Hypothalamus (tissue), 51 donors: ENCODE data around the gene GAB2.
"Not testable (repeated sequence)": the region's sequence is repeated elsewhere in the genome, so short reads cannot be mapped to it uniquely, and the experiment has no call there.

ENCODE experiments used
- DNase-seq, 51 donors: peaks; one replicate each; lab custom pipeline; 2025; lab: John Stamatoyannopoulos, UW

GAB2 gene

DNA sequence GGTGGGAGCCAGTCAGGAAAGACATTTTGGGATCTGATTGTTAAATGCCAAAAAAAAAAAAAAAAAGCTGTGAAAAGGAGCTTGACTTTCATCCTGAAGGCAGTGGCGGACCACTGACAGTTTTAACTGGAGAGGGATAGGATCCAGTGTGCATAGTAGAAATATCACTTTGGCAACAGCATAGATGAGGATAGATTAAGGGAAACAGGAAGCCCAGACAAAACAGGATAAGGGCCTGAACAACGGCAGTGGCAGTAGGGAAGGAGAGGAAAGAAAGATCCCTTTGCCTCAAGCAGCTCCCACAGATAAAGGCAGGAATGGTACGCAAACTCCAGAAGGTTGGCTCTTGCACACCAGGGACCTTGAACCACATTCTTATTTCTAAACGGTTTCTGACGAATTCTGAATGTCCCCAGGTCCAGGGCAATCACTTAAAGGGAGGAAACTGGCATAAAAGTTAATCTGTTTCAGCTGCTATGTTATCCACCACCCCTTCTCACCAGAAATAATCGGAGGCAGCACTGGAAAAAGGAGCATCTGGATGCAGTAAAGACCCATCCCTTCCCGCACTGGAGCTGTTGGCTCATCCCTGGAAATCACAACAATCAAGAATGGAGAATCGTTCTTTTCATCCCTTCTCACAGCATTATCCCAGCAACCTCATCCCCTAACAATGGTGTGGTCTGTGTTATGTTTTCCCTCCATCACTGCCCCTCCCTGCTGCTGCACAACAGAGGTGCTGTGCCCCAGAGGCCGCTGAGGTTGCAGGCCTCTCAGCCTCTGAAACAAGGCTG lies 99.1 kb downstream of the GAB2 start:
- peak in 38 of 51 donors; percentile 12 to 90 (median 60) for DNase-seq

DNA sequence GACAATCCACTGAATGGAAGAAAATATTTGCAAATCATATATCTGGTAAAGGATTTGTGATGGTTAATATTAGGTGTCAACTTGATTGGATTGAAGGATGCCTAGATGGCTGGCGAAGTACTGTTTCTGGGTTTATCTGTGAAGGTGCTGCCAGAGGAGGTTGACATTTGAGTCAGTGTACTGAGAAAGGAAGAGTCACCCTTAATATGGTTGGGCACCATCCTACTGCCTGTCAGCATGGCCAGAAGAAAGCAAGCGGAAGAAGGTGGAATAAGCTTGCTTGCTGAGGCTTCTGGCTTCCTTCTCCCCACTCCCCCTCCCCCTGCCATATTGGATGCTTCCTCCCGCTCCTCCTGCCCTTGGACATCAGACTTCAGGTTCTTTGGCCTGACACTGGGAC lies 101.9 kb downstream of the GAB2 start:
- no peak for DNase-seq

DNA sequence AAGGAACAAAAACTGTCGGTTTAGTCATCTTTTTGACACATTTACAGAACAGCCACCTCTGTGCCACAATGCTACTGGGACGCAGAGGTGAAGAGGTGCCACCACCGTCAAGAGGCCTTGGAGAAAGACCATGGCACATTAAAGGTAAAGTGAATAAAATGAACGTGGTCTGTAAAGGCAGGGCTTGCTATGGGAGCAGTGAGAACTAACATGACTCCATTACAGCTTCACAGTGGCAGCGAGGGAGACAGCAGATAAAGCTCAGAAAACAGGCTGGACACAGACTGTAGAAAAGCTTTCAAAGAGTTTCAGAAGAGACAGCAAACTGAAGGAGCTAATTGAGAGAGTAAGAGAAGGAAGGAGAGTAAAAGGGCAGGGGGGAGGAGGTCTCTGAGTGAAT lies 102.9 kb downstream of the GAB2 start:
- DNase-seq: no peak

DNA sequence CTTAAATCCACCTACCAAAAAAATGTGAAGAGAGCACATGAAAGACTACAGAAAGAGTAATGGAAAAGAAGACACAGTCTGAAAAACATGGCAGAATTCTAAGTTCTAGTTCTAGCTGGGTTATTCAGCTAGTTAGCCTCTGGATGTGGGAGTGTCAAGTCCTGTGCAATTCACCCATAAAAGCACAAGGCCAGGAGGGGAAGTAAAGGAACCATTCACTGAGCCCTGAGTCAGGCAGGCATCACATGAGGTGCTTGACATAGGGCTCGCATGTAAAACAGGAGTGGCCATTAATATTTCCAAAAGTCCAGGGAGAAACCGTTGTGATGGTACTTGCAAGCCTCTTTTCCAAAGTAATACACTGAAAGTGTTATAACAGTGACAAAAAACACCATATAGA lies 103.7 kb downstream of the GAB2 start:
- DNase-seq: peak in 1 of 51 donors; percentile 42

DNA sequence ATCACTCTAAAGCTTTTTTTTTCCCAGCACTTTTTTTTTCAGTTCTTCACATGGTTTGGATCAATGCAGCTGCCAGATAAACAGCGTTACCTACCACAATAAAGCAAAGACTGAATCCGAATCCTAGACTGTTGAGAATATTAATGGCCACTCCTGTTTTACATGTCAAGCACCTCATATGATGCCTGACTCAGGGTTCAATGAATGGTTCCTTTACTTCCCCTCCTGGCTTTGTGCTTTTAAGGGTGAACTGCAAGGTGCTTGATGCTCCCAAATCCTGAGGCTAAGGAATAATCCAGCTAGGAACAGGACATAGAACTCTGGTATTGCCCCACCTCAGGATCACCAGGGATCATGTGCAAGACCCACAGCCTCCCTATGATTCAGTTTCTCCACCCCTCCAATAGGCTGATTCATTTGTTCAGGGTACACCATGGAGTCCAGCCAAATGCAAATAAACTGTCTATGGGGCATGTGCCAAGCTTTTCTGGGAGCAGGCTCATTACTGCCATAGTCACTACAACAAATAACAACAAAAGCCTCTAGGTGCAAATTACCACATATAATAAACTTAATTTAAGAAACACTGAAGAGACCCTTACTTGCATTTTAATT lies 104.3 kb downstream of the GAB2 start:
- DNase-seq: peak in 21 of 51 donors; percentile 10 to 71 (median 36)

DNA sequence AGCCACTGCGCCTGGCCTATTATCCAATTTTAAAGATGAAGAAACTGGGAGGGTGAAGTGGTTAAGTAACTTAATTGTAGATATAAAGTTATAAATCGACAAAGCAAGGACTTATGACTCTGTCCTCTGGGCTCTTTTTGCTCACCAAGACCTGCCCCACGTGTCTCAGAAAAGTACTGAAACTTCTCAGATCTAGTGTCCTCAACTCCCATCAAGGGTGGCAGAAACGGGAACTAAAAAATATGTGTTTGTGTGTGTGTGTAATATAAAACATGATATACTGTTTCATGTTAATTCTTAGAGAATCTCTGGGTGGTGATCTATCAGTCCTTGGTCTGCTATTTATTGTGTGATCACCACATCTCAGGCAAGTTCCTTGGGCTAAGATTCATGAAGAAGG lies 104.9 kb downstream of the GAB2 start:
- no peak for DNase-seq

DNA sequence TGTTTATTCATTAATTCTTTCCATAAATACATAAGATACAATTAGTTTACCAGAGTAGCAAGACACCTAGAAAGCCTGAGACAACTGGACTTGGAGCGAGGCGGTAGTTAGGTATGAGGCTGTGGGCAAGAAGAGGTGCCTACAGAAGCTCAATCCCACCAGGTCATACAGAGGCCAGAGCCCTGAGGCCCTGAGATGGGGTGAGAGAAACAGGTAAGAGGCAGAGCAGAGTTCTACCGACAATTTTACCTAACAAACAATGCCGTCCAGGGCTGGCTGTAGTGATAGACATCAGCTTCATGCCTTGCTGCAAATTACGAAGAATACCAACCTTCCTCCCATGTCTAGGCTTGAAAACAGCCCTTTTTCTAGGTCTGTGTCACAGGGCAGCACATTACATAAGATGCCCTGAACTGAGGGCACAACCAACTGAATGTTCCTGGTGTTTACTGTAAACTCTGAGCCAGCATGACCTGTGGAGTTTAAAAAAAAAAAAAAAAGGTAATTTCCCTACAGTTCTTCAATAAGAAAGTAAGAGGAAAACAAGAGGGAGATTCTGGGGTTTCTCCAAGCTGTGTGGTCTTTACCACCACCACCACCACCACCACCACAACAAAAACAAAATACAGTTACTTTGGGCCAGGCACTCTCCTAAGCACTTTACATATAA lies 105.8 kb downstream of the GAB2 start:
- DNase-seq: no peak

DNA sequence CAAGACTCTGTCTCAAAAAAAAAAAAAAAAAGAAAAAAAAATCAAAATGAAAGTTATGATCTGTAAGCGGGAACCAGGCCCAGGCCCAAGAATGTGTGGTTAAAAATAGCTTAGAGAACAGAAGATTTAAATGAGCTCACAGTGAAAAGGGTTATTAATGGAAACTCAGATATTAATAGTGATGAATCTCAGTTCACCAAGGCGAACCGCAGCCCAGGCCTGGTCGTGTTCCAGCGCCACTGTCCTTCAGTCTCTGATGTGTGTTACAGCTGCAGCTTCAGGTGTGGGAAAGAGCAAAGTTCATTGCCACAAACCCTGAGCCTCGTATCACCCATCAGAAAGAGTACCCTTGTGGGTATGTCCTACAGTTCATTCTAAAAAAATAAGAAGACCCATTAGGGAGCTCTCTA lies 107.1 kb downstream of the GAB2 start:
- DNase-seq: no peak

DNA sequence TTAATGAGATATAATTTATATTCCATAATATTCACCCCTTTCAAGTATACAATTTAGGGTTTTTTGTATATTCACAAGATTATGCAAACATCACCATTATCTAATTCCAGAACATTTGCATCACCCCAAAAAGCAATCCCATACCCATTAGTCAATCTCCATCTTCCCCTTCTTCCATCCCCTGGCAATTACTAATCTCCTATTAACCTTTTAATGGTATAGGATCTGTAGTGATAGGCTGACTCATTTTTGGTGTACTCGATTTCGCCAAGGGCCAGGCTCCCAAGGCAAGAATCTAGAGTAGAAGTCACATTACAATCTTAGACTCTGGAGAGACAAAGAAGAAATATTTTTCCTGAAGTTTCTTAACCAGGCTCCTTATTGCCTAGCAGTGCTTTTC lies 113.4 kb downstream of the GAB2 start:
- DNase-seq: no peak

DNA sequence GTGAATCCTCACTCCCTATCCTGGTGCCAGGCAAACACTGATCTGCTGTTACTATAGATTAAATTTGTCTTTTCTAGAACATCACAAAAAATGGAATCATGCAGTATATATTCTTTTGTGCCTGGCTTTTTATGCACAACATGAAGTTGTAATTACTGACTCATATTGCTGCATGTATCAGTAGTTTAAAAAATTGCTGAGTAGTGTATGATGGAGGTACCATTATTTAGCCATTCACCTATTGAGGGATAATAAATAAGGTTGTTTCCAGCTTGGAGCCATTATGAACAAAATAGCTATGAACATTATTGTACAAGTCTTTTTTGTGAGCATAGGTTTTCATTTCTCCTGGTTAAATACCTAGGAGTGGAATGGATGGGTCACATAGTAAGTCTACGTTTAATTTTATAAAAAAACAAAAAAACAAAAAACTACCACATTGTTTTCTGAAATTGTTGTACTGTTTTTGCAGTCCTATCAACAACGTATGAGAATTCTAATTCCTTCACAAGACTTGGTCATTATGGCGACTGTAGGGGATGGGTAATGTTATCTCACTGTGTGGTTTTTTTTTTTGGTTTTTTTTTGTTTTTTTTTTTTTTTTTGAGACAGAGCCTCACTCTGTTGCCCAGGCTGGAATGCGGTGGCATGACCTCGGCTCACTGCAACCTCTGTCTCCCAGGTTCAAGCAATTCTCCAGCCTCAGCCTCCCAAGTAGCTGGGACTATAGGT lies 117.3 kb downstream of the GAB2 start:
- no peak for DNase-seq

DNA sequence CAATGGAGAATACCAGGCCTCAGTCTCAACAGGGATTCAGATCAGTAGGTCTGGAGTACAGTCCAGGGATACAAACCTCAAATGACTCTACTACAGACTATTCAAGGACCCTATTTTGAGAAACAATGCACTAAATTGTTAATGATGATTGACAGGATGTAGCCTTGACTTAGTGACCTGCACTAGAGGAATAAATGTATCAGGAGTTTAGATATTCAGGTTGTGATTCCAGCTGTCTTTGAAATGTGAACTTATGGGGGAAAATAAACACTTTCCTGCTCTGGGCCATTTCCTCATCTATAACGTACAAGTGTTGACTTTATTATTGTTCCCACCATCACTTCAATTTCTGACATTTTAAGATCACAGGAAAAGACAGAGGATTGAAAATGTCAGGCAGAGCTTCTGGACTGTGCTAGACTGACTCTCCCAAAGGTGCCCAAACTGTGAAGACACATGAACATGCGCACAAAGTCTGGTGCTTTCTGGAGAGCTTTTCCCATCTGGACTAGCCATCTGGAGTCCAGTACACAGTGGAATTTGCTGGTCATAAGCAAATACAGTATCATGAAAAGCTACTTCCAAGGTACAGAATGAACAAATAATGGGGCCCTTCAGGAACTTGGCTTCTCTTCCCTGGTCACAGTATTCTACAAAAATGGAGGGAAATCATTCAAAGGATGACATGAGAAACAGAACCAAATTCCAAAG lies 118.5 kb downstream of the GAB2 start:
- DNase-seq: no peak

DNA sequence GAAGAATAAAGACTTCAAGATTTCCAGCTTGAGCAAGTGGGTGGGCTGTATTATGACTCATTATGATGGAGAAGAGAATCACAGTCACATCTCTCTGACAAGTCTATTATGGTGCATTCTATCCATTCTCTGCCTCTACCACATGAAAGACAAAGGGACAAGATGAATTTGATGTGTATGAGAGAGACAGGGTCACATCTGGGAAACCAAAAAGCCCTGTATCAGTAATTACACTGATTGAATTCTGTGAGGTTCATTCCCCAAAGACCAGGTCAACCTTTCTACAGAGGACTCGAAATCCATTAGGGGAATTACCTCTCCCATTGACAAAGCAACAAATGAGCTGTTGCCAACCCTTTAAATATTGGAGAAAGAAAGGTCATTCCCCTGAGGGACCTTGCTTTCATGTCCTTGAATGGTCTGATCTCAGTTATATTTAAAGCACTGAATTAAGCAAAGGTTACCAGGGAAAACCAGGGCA lies 119.3 kb downstream of the GAB2 start:
- no peak for DNase-seq

DNA sequence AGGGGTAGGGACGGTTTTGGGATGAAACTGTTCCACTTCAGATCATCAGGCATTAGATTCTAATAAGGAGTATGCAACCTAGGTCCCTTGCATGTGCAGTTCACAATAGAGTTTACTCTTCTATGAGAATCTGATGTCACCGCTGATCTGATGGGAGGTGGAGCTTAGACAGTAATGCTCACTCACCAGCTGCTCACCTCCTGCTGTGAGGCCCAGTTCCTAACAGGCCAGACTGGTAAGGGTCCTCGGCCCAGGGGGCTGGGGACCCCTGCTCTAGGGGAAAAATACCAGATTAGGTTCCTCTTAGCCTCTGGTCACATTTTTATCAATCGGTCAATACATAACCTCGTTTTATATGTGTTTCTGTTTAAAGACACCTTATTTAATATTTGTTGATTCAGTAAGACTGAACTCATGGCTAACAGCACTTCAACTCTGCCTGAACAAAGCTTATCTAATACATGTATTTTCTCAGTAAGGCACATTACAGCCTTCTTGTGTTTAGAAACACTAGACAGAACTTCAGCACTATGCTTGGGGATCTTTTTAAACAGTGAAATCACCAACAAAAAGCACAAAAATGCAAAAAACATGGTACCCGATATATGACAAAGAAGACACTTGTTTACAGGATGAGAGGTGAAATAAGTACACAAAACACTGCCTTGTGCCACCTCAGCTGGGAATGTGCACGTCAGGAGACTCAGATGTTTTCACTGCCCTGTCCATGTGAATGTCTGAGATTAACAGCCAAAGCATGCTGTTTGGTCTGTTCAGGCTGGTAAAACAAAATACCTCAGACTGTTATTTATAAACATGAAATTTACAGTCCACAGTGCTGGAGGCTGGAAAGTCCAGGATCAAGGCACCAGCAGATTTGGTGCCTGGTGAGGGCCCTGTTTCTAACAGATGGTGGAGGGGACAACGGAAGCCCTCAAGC lies 121.4 kb downstream of the GAB2 start:
- DNase-seq: no peak

DNA sequence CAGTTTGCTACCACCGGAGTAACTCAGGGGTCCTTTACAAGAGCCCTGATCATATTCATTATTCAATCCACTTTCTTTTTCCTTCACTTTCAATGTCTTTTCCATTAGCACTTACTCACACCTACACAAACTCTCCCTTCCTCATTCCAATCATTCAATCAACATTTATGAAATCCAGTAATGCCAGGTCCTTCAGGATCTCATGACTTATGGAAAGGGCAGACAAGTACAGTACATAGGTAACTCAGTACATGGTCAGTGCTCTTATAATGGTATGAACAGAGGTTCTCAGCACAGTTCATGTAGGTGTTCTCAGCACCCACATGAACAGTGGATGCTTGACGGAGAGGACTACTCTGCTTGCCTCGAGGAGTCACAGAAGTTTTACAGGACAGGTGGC lies 122.3 kb downstream of the GAB2 start:
- no peak for DNase-seq

DNA sequence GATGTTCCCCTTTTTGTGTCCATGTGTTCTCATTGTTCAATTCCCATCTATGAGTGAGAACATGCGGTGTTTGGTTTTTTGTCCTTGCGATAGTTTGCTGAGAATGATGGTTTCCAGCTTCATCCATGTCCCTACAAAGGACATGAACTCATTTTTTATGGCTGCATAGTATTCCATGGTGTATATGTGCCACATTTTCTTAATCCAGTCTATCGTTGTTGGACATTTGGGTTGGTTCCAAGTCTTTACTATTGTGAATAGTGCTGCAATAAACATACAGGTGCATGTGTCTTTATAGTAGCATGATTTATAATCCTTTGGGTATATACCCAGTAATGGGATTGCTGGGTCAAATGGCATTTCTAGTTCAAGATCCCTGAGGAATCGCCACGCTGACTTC lies 123.5 kb downstream of the GAB2 start:
- DNase-seq: not testable (repeated sequence)

DNA sequence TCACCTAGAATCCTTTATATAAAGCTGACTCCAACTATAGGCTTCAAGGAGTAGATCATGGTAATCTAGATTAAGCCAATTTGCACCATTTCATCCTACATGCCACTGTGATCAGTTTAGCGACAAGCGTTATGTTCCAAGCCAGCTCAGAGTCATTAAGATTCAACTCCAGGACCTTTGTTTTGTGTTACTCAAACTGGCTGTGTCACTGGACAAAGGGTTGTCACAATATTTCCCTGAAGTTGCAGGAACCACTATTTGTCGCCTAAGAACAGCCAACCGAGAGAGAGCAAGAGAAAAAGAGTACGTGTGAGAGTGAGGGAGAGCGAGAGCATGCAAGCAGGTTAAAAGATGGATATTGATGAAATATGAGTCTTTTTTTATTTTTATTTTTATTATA lies 124.1 kb downstream of the GAB2 start:
- DNase-seq: no peak

DNA sequence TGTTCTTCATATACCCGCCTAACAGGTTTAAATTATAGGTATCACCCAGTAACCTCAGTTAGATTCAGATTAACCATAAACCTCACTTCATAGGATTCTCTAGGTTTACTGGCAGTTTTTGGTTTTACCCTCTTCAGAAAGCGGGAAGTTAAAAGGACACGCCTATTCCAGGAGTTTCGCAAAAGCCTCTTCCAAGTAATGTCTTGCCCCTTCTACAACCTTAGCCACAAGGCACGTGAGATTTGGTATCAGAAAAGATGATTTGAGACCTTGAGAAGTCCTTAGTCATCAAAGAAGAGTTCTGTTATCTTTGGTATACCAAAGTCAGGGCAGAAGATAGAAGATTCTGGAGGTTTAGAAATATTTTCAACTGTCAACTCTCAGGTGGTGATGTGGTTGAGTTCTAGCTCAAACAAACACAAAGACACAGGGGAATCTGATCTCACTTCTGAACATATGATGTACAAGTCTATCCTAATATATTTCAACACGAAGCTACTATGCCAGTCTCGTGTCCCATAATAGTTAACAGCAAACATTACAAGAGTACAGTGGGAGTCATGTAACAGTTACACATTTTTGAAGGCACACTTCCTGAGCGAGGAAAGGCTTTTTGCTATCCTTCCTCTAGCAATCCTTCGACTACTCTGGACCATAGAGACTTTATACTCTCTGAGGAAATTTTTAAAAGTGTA lies 125.4 kb downstream of the GAB2 start:
- no peak for DNase-seq

DNA sequence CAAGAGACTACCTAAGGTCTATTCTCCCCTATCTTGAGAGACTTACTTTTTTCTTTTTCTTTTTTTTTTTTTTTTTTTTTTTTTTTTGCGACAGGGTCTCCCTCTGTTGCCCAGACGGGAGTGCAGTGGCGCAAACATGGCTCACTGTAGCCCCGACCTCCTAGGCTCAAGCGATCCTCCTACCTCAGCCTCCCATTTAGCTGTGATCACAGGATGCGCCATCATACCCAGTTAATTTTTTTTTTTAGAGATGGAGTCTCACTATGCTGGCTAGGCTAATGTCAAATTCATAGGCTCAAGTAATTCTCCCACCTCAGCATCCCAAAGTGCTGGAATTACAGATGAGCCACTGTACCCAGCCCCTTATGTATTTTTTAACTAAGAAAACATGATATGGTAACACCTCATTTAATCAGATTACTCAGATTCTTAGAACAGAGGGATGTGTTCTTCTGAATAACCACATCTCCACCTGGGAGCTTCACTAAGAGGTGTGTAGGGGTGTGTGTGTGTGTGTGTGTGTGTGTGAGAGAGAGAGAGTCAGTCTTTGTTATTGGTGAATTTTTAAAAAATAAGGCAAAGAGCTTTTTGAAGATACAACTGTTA lies 126.0 kb downstream of the GAB2 start:
- no peak for DNase-seq
